C4-2B (cell line): ENCODE results near the gene F7.

Source experiments
- CTCF ChIP-seq: fragments of 450-650 bp; conservative IDR thresholded peaks from 2 replicates; pipeline ENCODE4 v1.5.1; 2017; ENCODE audit warnings: mild to moderate bottlenecking
- ZFX ChIP-seq: fragments of 450-650 bp; IDR thresholded peaks from 2 replicates; pipeline ENCODE4 v1.6.1; 2017

- no peak for TF ChIP-seq CTCF
- no peak for TF ChIP-seq ZFX
Observed at GRCh38 chr13:113146750-113147149, 41.2 kb downstream of the F7 start.
